GM23338 (cell line): ENCODE results near the gene CPSF4L. TPM values are rescaled to one million over a fixed set of nuclear protein-coding genes. Genes with fewer than 3 reads are reported as not detected.

ENCODE experiments used
- ATAC-seq: fragments of 200-7000 bp; cut with Tn5 transposase; 3 replicates; pipeline ENCODE4 v1.9.1; 2020
- DNase-seq: peaks from one replicate; pipeline ENCODE4 v3.0.0-alpha.2; 2015; ENCODE audit warnings: low spot score
- H2AFZ ChIP-seq: fragments of 200-600 bp; sonication (generic); 2 replicates; pipeline ENCODE4 v1.8.0; 2016; ENCODE audit warnings: antibody characterized with exemption, mild to moderate bottlenecking, moderate library complexity
- H3F3A ChIP-seq: fragments of 200-600 bp; sonication (generic); replicated peaks from 2 replicates; pipeline ENCODE4 v1.8.0; 2017; ENCODE audit warnings: antibody characterized with exemption, mixed run types, low read depth
- H3K27ac ChIP-seq: fragments of 200-600 bp; sonication (generic); 2 replicates; pipeline ENCODE4 v1.6.1; 2016; ENCODE audit warnings: low read depth
- H3K27me3 ChIP-seq: fragments of 200-600 bp; sonication (generic); 2 replicates; pipeline ENCODE4 v1.8.0; 2016; ENCODE audit warnings: mild to moderate bottlenecking, mixed run types, moderate library complexity; ENCODE audit not compliant: insufficient read depth
- H3K36me3 ChIP-seq: fragments of 200-600 bp; sonication (generic); 2 replicates; pipeline ENCODE4 v1.8.0; 2016; ENCODE audit warnings: mild to moderate bottlenecking; ENCODE audit not compliant: insufficient read depth
- H3K4me1 ChIP-seq: fragments of 200-600 bp; sonication (generic); 2 replicates; pipeline ENCODE4 v1.8.0; 2016; ENCODE audit warnings: mild to moderate bottlenecking, moderate library complexity; ENCODE audit not compliant: insufficient read depth
- H3K4me2 ChIP-seq: fragments of 200-600 bp; sonication (generic); 2 replicates; pipeline ENCODE4 v1.7.1; 2017; ENCODE audit warnings: mixed run types
- H3K4me3 ChIP-seq: fragments of 200-600 bp; sonication (generic); 2 replicates; pipeline ENCODE4 v1.6.1; 2016; ENCODE audit warnings: mixed run types
- H3K79me2 ChIP-seq: fragments of 200-600 bp; sonication (generic); replicated peaks from 2 replicates; pipeline ENCODE4 v1.8.0; 2017; ENCODE audit warnings: mild to moderate bottlenecking; ENCODE audit not compliant: insufficient read depth
- H3K9me2 ChIP-seq: fragments of 200-600 bp; sonication (generic); 2 replicates; pipeline ENCODE4 v1.8.0; 2017; ENCODE audit not compliant: insufficient read depth
- H4K20me1 ChIP-seq: fragments of 200-600 bp; sonication (generic); replicated peaks from 2 replicates; pipeline ENCODE4 v1.8.0; 2017; ENCODE audit warnings: mild to moderate bottlenecking; ENCODE audit not compliant: insufficient read depth
- H3K27ac Mint-ChIP-seq: 2 replicates; pipeline ENCODE4 v1.8.0; 2020; ENCODE audit warnings: inconsistent platforms, mild to moderate bottlenecking, moderate library complexity, mixed read lengths
- H3K27me3 Mint-ChIP-seq: 3 replicates; pipeline ENCODE4 v1.8.0; 2022; ENCODE audit warnings: low read depth, mild to moderate bottlenecking, moderate library complexity, mixed read lengths, inconsistent platforms; ENCODE audit not compliant: insufficient read depth, poor library complexity
- H3K36me3 Mint-ChIP-seq: 3 replicates; pipeline ENCODE4 v1.8.0; 2021; ENCODE audit warnings: low read depth, mild to moderate bottlenecking, inconsistent platforms, moderate library complexity, mixed read lengths
- H3K4me1 Mint-ChIP-seq: 3 replicates; pipeline ENCODE4 v1.8.0; 2020; ENCODE audit warnings: mild to moderate bottlenecking, inconsistent platforms, mixed read lengths
- H3K4me3 Mint-ChIP-seq: 3 replicates; pipeline ENCODE4 v1.8.0; 2021; ENCODE audit warnings: moderate library complexity, mild to moderate bottlenecking, inconsistent platforms, mixed read lengths
- H3K9me3 Mint-ChIP-seq: 3 replicates; pipeline ENCODE4 v1.8.0; 2020; ENCODE audit warnings: moderate library complexity, mild to moderate bottlenecking, inconsistent platforms, mixed read lengths
- CREB1 ChIP-seq: fragments of 250-450 bp; sonication (Bioruptor Pico); IDR thresholded peaks from 2 replicates; pipeline ENCODE4 v1.5.0; 2020; ENCODE audit warnings: low read depth, mild to moderate bottlenecking, moderate library complexity
- CTCF ChIP-seq, 2 experiments: fragments of 200-600 bp in 1 of 2; sonication (generic) in 1 of 2; conservative IDR thresholded peaks; 2 replicates each; pipeline versions ENCODE4 v1.5.1 to v1.6.1; 2016 to 2017; ENCODE audit warnings: antibody characterized with exemption in 2 of 2, low read depth in 2 of 2, mild to moderate bottlenecking in 2 of 2, moderate library complexity in 1 of 2
- EZH2 ChIP-seq: fragments of 200-600 bp; sonication (generic); IDR thresholded peaks from one replicate; pipeline ENCODE4 v1.8.0; 2017; ENCODE audit warnings: antibody characterized with exemption, mild to moderate bottlenecking, low read depth; ENCODE audit not compliant: unreplicated experiment
- EZH2phosphoT487 ChIP-seq: fragments of 200-600 bp; sonication (generic); IDR thresholded peaks from one replicate; pipeline ENCODE4 v1.8.1; 2018; ENCODE audit warnings: antibody characterized with exemption; ENCODE audit not compliant: unreplicated experiment
- JUNB ChIP-seq: IDR thresholded peaks from one replicate; pipeline ENCODE4 v1.6.1; 2016; ENCODE audit warnings: antibody characterized with exemption; ENCODE audit not compliant: unreplicated experiment
- NANOG ChIP-seq: IDR thresholded peaks from 2 replicates; pipeline ENCODE4 v1.6.1; 2016; ENCODE audit warnings: antibody characterized with exemption, borderline replicate concordance
- POLR2AphosphoS5 ChIP-seq: IDR thresholded peaks from 2 replicates; pipeline ENCODE4 v1.6.1; 2016; ENCODE audit warnings: antibody characterized with exemption, low read depth
- REST ChIP-seq: IDR thresholded peaks from one replicate; pipeline ENCODE4 v1.6.1; 2018; ENCODE audit warnings: antibody characterized with exemption; ENCODE audit not compliant: unreplicated experiment
- STAT1 ChIP-seq: IDR thresholded peaks from one replicate; pipeline ENCODE4 v1.6.1; 2016; ENCODE audit warnings: antibody characterized with exemption; ENCODE audit not compliant: unreplicated experiment
- ZNF114 ChIP-seq: fragments of 250-450 bp; sonication (Bioruptor Pico); IDR thresholded peaks from 2 replicates; pipeline ENCODE4 v1.5.0; 2020; ENCODE audit warnings: mild to moderate bottlenecking, moderate library complexity
- ZNF331 ChIP-seq: fragments of 250-450 bp; sonication (Bioruptor Pico); IDR thresholded peaks from 2 replicates; pipeline ENCODE4 v1.5.0; 2020; ENCODE audit warnings: low read depth, mild to moderate bottlenecking, moderate library complexity
- ZNF462 ChIP-seq: fragments of 250-450 bp; sonication (Bioruptor Pico); IDR thresholded peaks from 2 replicates; pipeline ENCODE4 v1.5.0; 2020; ENCODE audit warnings: mild to moderate bottlenecking, moderate library complexity
- polyA plus RNA-seq: library from polyadenylated mRNA; unstranded; fragments of >200 nt; fragmentation: Nextera tagmentation; extraction: Ambion mirVana; gene quantifications from 2 replicates; pipeline ENCODE4 v1.2.1, GENCODE V29; 2016
- total RNA-seq: library from RNA; depleted of rRNA; stranded (reverse); fragments of >200 nt; shearing (Covaris generic); gene quantifications from 2 replicates; pipeline ENCODE4 v1.2.3, GENCODE V29; 2014
- TF ChIP-seq, protein P1 (sequence below): IDR thresholded peaks from 2 replicates; pipeline ENCODE4 v1.6.1; 2016; ENCODE audit warnings: antibody characterized with exemption

Gene CPSF4L
- total and polyA plus RNA-seq, 2 experiments from 2014 or later, result not detected

DNA sequence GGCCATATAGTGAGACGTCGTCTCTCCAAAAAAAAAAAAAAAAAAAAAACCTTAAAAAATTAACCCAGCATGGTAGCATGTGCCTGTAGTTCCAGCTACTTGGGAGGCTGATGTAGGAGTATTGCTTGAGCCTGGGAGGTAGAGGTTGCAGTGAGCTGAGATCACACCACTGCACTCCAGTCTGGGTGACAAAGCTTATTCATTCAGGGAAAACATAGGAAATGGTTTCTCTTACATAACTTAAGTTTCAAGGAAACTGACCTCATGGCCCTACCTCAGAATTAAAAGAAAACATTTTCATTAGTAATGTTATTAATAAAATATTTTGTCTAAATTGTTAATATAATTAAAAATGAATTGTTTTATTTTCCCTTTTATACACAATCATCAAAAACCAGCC, 37.4 kb downstream of the CPSF4L start:
- Histone ChIP-seq H3K27ac (no peak overlapping the region), H3K27me3 (no peaks in the 10 kb centered on the region), H3K9me2 (no peaks in the 10 kb centered on the region), H3K79me2 (peaks cover 94% of the 10 kb centered on the region), H2AFZ (no peak overlapping the region), H3K4me3 (no peak overlapping the region), H3K4me2 (no peak overlapping the region), H3K36me3 (no peaks in the 10 kb centered on the region), H3K4me1 (peaks cover 28% of the 10 kb centered on the region), H4K20me1 (peaks cover 18% of the 10 kb centered on the region; the same call in 1 of the 2 replicates), H3F3A (no peaks in the 10 kb centered on the region)
- Mint-ChIP-seq H3K27me3 (peaks cover 2% of the 10 kb centered on the region), H3K9me3 (no peaks in the 10 kb centered on the region), H3K4me1 (peaks cover 36% of the 10 kb centered on the region), H3K36me3 (peaks cover 27% of the 10 kb centered on the region; the same call in 2 of the 3 replicates), H3K4me3 (no peak overlapping the region), H3K27ac (no peak overlapping the region)
- no peak for DNase-seq
- no peak for ATAC-seq
- TF ChIP-seq ZNF331, result no peak
- TF ChIP-seq EZH2phosphoT487, result no peak
- no peak for TF ChIP-seq NANOG
- TF ChIP-seq JUNB, result no peak
- no peak for TF ChIP-seq CTCF (conservative IDR thresholded peaks at IDR 0.05; ENCODE audit: low read depth in 2 of 2)
- TF ChIP-seq ZNF114 (CRISPR knock-in tag), result no peak
- no peak for TF ChIP-seq REST
- no peak for TF ChIP-seq POLR2AphosphoS5
- TF ChIP-seq EZH2, result no peak
- no peak for TF ChIP-seq CREB1 (CRISPR knock-in tag)
- no peak for TF ChIP-seq STAT1
- TF ChIP-seq, protein P1, sequence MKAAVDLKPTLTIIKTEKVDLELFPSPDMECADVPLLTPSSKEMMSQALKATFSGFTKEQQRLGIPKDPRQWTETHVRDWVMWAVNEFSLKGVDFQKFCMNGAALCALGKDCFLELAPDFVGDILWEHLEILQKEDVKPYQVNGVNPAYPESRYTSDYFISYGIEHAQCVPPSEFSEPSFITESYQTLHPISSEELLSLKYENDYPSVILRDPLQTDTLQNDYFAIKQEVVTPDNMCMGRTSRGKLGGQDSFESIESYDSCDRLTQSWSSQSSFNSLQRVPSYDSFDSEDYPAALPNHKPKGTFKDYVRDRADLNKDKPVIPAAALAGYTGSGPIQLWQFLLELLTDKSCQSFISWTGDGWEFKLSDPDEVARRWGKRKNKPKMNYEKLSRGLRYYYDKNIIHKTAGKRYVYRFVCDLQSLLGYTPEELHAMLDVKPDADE, result no peak
- no peak for TF ChIP-seq ZNF462
